A204.1 (cell line): ENCODE measurements around the gene PROSER3.

Source experiments
- FAIRE-seq: peaks from 2 replicates; lab custom pipeline; 2012; peaks lifted over from hg19 to GRCh38; lab: Jason Lieb, UNC

Gene PROSER3

GRCh38 chr19:35757749-35758608, at the start of gene PROSER3:
PROSER3 (plus strand) TSS chr19:35758176; CDS start chr19:35758216, 40 bp downstream.
- peak; percentile 99 for FAIRE-seq

GRCh38 chr19:35708391-35708790, 49.6 kb upstream of the PROSER3 start:
- no peak for FAIRE-seq

- FAIRE-seq = no peak
Measured at GRCh38 chr19:35710784-35711723, 46.9 kb upstream of the PROSER3 start.

- no peak for FAIRE-seq
Measured at GRCh38 chr19:35712567-35713505, 45.1 kb upstream of the PROSER3 start.

- FAIRE-seq = no peak
Measured at GRCh38 chr19:35713506-35713850, 44.5 kb upstream of the PROSER3 start.

- FAIRE-seq = no peak
Measured at GRCh38 chr19:35713904-35714495, 44.0 kb upstream of the PROSER3 start.

GRCh38 chr19:35714601-35715354, 43.2 kb upstream of the PROSER3 start:
- FAIRE-seq = no peak

- no peak for FAIRE-seq
Measured at GRCh38 chr19:35715355-35715809, 42.6 kb upstream of the PROSER3 start.

- FAIRE-seq = no peak
Measured at GRCh38 chr19:35715981-35716800, 41.8 kb upstream of the PROSER3 start.

GRCh38 chr19:35716801-35717664, 40.9 kb upstream of the PROSER3 start:
- no peak for FAIRE-seq

GRCh38 chr19:35717665-35718344, 40.2 kb upstream of the PROSER3 start, which contains the start of gene KMT2B:
KMT2B (plus strand) TSS chr19:35718003; CDS start chr19:35718019, 16 bp downstream.
- FAIRE-seq = no peak

GRCh38 chr19:35718345-35719041, 39.5 kb upstream of the PROSER3 start:
- FAIRE-seq = no peak

- no peak for FAIRE-seq
Measured at GRCh38 chr19:35719402-35720162, 38.4 kb upstream of the PROSER3 start.

GRCh38 chr19:35720163-35720524, 37.8 kb upstream of the PROSER3 start:
- FAIRE-seq = no peak

- FAIRE-seq = no peak
Measured at GRCh38 chr19:35720648-35721047, 37.3 kb upstream of the PROSER3 start.

GRCh38 chr19:35721374-35721773, 36.6 kb upstream of the PROSER3 start:
- FAIRE-seq = no peak

- FAIRE-seq = no peak
Measured at GRCh38 chr19:35722461-35722860, 35.5 kb upstream of the PROSER3 start.
